Colon (tissue), 2 donors: ENCODE measurements around the gene FBN3.
"Not testable (repeated sequence)": the region's sequence is repeated elsewhere in the genome, so short reads cannot be mapped to it uniquely, and the experiment has no call there.

ENCODE experiments used
- FAIRE-seq: peaks from 2 replicates; lab custom pipeline; 2012; peaks lifted over from hg19 to GRCh38; lab: Jason Lieb, UNC
- donor health status: control.
- donor health status: control.

The FBN3 gene

GRCh38 chr19:8149261-8150094 is at the start of gene FBN3:
Gene FBN3 (minus strand): TSS chr19:8149592. CDS start chr19:8147480, 2,112 bp downstream.
- no peak for FAIRE-seq

GRCh38 chr19:8196271-8196927 is 47.0 kb upstream of the FBN3 start:
- FAIRE-seq, result no peak

- no peak for FAIRE-seq
Measured at GRCh38 chr19:8194528-8195267, 45.3 kb upstream of the FBN3 start.

GRCh38 chr19:8192221-8192820 is 42.9 kb upstream of the FBN3 start:
- no peak for FAIRE-seq

- no peak for FAIRE-seq
Measured at GRCh38 chr19:8185343-8186068, 36.1 kb upstream of the FBN3 start.

- no peak for FAIRE-seq
Measured at GRCh38 chr19:8184274-8184673, 34.9 kb upstream of the FBN3 start.

- no peak for FAIRE-seq
Measured at GRCh38 chr19:8180018-8180417, 30.6 kb upstream of the FBN3 start.

- FAIRE-seq, result no peak
Measured at GRCh38 chr19:8174706-8175105, 25.3 kb upstream of the FBN3 start.

- no peak for FAIRE-seq
Measured at GRCh38 chr19:8168537-8168936, 19.1 kb upstream of the FBN3 start.

- no peak for FAIRE-seq
Measured at GRCh38 chr19:8167985-8168384, 18.6 kb upstream of the FBN3 start.

GRCh38 chr19:8163759-8164158 is 14.4 kb upstream of the FBN3 start:
- FAIRE-seq, result no peak

GRCh38 chr19:8161135-8161646 is 11.8 kb upstream of the FBN3 start:
- FAIRE-seq, result no peak

GRCh38 chr19:8159322-8159721 is 9.9 kb upstream of the FBN3 start:
- not testable (repeated sequence) for FAIRE-seq

- FAIRE-seq, result no peak
Measured at GRCh38 chr19:8158411-8159074, 9.2 kb upstream of the FBN3 start.

GRCh38 chr19:8155318-8155717 is 5.9 kb upstream of the FBN3 start:
- no peak for FAIRE-seq

GRCh38 chr19:8154014-8154413 is 4.6 kb upstream of the FBN3 start:
- FAIRE-seq, result not testable (repeated sequence)

GRCh38 chr19:8151767-8152035 is 2.3 kb upstream of the FBN3 start:
- FAIRE-seq, result no peak

GRCh38 chr19:8150998-8151766 is 1.8 kb upstream of the FBN3 start:
- no peak for FAIRE-seq

GRCh38 chr19:8150178-8150865 is 930 bp upstream of the FBN3 start:
- no peak for FAIRE-seq
